ENCODE data around the gene COL17A1.

DNA sequence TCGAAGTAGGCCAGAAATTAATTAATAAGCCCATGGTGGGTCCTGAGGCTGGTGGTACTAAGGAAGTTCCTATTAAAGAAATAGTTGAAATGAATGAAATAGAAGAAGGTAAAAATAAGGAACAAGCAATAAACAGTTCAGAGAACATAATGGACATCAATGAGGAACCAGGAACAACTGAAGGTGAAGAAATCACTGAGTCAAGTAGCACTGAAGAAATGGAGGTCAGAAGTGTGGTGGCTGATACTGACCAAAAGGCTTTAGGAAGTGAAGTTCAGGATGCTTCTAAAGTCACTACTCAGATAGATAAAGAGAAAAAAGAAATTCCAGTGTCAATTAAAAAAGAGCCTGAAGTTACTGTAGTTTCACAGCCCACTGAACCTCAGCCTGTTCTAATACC, 82.8 kb downstream of the COL17A1 start:
- TF ChIP-seq, protein P1, sequence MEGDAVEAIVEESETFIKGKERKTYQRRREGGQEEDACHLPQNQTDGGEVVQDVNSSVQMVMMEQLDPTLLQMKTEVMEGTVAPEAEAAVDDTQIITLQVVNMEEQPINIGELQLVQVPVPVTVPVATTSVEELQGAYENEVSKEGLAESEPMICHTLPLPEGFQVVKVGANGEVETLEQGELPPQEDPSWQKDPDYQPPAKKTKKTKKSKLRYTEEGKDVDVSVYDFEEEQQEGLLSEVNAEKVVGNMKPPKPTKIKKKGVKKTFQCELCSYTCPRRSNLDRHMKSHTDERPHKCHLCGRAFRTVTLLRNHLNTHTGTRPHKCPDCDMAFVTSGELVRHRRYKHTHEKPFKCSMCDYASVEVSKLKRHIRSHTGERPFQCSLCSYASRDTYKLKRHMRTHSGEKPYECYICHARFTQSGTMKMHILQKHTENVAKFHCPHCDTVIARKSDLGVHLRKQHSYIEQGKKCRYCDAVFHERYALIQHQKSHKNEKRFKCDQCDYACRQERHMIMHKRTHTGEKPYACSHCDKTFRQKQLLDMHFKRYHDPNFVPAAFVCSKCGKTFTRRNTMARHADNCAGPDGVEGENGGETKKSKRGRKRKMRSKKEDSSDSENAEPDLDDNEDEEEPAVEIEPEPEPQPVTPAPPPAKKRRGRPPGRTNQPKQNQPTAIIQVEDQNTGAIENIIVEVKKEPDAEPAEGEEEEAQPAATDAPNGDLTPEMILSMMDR (IDR thresholded peaks at IDR 0.05) = no peak
- TF ChIP-seq POLR2A (IDR thresholded peaks at IDR 0.05; ENCODE audit: low read depth) = no peak
- TF ChIP-seq POLR2AphosphoS5 (IDR thresholded peaks at IDR 0.05) = no peak
- no peak for TF ChIP-seq EP300 (IDR thresholded peaks at IDR 0.05)

Data from esophagus muscularis mucosa (tissue), 4 donors.